ENCODE data around the gene MYO1E. TPM values are rescaled to one million over a fixed set of nuclear protein-coding genes. Genes with fewer than 3 reads are reported as not detected.

The MYO1E gene
- total RNA-seq, 1 donor: 336 TPM

- Histone ChIP-seq H3K4me1 (ENCODE audit: insufficient read depth, low read length) (peaks cover 16% of the 10 kb centered on the region), H3K4me3 (ENCODE audit: insufficient read depth, low read length) (no peak overlapping the region), H3K36me3 (ENCODE audit: insufficient read depth, low read length) (peaks cover 26% of the 10 kb centered on the region), H3K9me3 (ENCODE audit: low read depth, low read length) (no peaks in the 10 kb centered on the region), H4K20me1 (ENCODE audit: insufficient read depth, low read length) (peaks cover 9% of the 10 kb centered on the region), H3K27me3 (ENCODE audit: insufficient read depth, low read length) (no peaks in the 10 kb centered on the region), H3K4me2 (ENCODE audit: insufficient read depth, low read length) (no peak overlapping the region), H3K27ac (ENCODE audit: low read depth, low read length) (peak overlapping the region; percentile 17), H3K79me2 (ENCODE audit: insufficient read depth, low read length) (peaks cover 15% of the 10 kb centered on the region), H2AFZ (ENCODE audit: low read length) (no peak overlapping the region)
- TF ChIP-seq CTCF (IDR thresholded peaks at IDR 0.05; ENCODE audit: extremely low read depth, low read depth, low read length): no peak
- no peak for DNase-seq (ENCODE audit: insufficient read length, low spot score, missing footprints)
Measured at GRCh38 chr15:59268168-59268851, 104.4 kb downstream of the MYO1E start.

- Histone ChIP-seq H3K4me3 (ENCODE audit: insufficient read depth, low read length) (no peak overlapping the region), H4K20me1 (ENCODE audit: insufficient read depth, low read length) (no peaks in the 10 kb centered on the region), H3K27ac (ENCODE audit: low read depth, low read length) (no peak overlapping the region), H3K79me2 (ENCODE audit: insufficient read depth, low read length) (peaks cover 2% of the 10 kb centered on the region), H3K9me3 (ENCODE audit: low read depth, low read length) (no peaks in the 10 kb centered on the region), H3K4me1 (ENCODE audit: insufficient read depth, low read length) (peaks cover 16% of the 10 kb centered on the region), H3K36me3 (ENCODE audit: insufficient read depth, low read length) (peaks cover 21% of the 10 kb centered on the region), H3K27me3 (ENCODE audit: insufficient read depth, low read length) (no peaks in the 10 kb centered on the region), H2AFZ (ENCODE audit: low read length) (no peak overlapping the region), H3K4me2 (ENCODE audit: insufficient read depth, low read length) (no peak overlapping the region)
- DNase-seq (ENCODE audit: insufficient read length, low spot score, missing footprints): no peak
- TF ChIP-seq CTCF (IDR thresholded peaks at IDR 0.05; ENCODE audit: extremely low read depth, low read depth, low read length): no peak
Measured at GRCh38 chr15:59266028-59266427, 106.6 kb downstream of the MYO1E start.

- Histone ChIP-seq H3K4me1 (ENCODE audit: insufficient read depth, low read length) (no peaks in the 10 kb centered on the region), H3K79me2 (ENCODE audit: insufficient read depth, low read length) (no peaks in the 10 kb centered on the region), H3K4me2 (ENCODE audit: insufficient read depth, low read length) (no peak overlapping the region), H3K4me3 (ENCODE audit: insufficient read depth, low read length) (no peak overlapping the region), H3K36me3 (ENCODE audit: insufficient read depth, low read length) (peaks cover 22% of the 10 kb centered on the region), H3K27ac (ENCODE audit: low read depth, low read length) (no peak overlapping the region), H3K27me3 (ENCODE audit: insufficient read depth, low read length) (no peaks in the 10 kb centered on the region), H3K9me3 (ENCODE audit: low read depth, low read length) (no peaks in the 10 kb centered on the region), H4K20me1 (ENCODE audit: insufficient read depth, low read length) (peaks cover under 1% of the 10 kb centered on the region), H2AFZ (ENCODE audit: low read length) (no peak overlapping the region)
- TF ChIP-seq CTCF (IDR thresholded peaks at IDR 0.05; ENCODE audit: extremely low read depth, low read depth, low read length): no peak
- DNase-seq (ENCODE audit: insufficient read length, low spot score, missing footprints): no peak
Measured at GRCh38 chr15:59262316-59262715, 110.4 kb downstream of the MYO1E start.

GRCh38 chr15:59260090-59260489, 112.6 kb downstream of the MYO1E start:
- Histone ChIP-seq H3K4me3 (ENCODE audit: insufficient read depth, low read length) (no peak overlapping the region), H3K79me2 (ENCODE audit: insufficient read depth, low read length) (no peaks in the 10 kb centered on the region), H3K27ac (ENCODE audit: low read depth, low read length) (no peak overlapping the region), H3K4me2 (ENCODE audit: insufficient read depth, low read length) (no peak overlapping the region), H3K36me3 (ENCODE audit: insufficient read depth, low read length) (peaks cover 40% of the 10 kb centered on the region), H3K4me1 (ENCODE audit: insufficient read depth, low read length) (no peaks in the 10 kb centered on the region), H2AFZ (ENCODE audit: low read length) (no peak overlapping the region), H4K20me1 (ENCODE audit: insufficient read depth, low read length) (peaks cover 4% of the 10 kb centered on the region), H3K9me3 (ENCODE audit: low read depth, low read length) (no peaks in the 10 kb centered on the region), H3K27me3 (ENCODE audit: insufficient read depth, low read length) (no peaks in the 10 kb centered on the region)
- no peak for TF ChIP-seq CTCF (IDR thresholded peaks at IDR 0.05; ENCODE audit: extremely low read depth, low read depth, low read length)
- DNase-seq (ENCODE audit: insufficient read length, low spot score, missing footprints): no peak

Data from osteoblast (primary cell).